GM23338 (cell line): ENCODE data around the gene MLX. TPM values are rescaled to one million over a fixed set of nuclear protein-coding genes. Genes with fewer than 3 reads are reported as not detected.

Source experiments
- ATAC-seq: fragments of 200-7000 bp; cut with Tn5 transposase; 3 replicates; pipeline ENCODE4 v1.9.1; 2020
- DNase-seq: peaks from one replicate; pipeline ENCODE4 v3.0.0-alpha.2; 2015; ENCODE audit warnings: low spot score
- H2AFZ ChIP-seq: fragments of 200-600 bp; sonication (generic); 2 replicates; pipeline ENCODE4 v1.8.0; 2016; ENCODE audit warnings: antibody characterized with exemption, mild to moderate bottlenecking, moderate library complexity
- H3F3A ChIP-seq: fragments of 200-600 bp; sonication (generic); replicated peaks from 2 replicates; pipeline ENCODE4 v1.8.0; 2017; ENCODE audit warnings: antibody characterized with exemption, mixed run types, low read depth
- H3K27ac ChIP-seq: fragments of 200-600 bp; sonication (generic); 2 replicates; pipeline ENCODE4 v1.6.1; 2016; ENCODE audit warnings: low read depth
- H3K27me3 ChIP-seq: fragments of 200-600 bp; sonication (generic); 2 replicates; pipeline ENCODE4 v1.8.0; 2016; ENCODE audit warnings: mild to moderate bottlenecking, mixed run types, moderate library complexity; ENCODE audit not compliant: insufficient read depth
- H3K36me3 ChIP-seq: fragments of 200-600 bp; sonication (generic); 2 replicates; pipeline ENCODE4 v1.8.0; 2016; ENCODE audit warnings: mild to moderate bottlenecking; ENCODE audit not compliant: insufficient read depth
- H3K4me1 ChIP-seq: fragments of 200-600 bp; sonication (generic); 2 replicates; pipeline ENCODE4 v1.8.0; 2016; ENCODE audit warnings: mild to moderate bottlenecking, moderate library complexity; ENCODE audit not compliant: insufficient read depth
- H3K4me2 ChIP-seq: fragments of 200-600 bp; sonication (generic); 2 replicates; pipeline ENCODE4 v1.7.1; 2017; ENCODE audit warnings: mixed run types
- H3K4me3 ChIP-seq: fragments of 200-600 bp; sonication (generic); 2 replicates; pipeline ENCODE4 v1.6.1; 2016; ENCODE audit warnings: mixed run types
- H3K79me2 ChIP-seq: fragments of 200-600 bp; sonication (generic); replicated peaks from 2 replicates; pipeline ENCODE4 v1.8.0; 2017; ENCODE audit warnings: mild to moderate bottlenecking; ENCODE audit not compliant: insufficient read depth
- H3K9me2 ChIP-seq: fragments of 200-600 bp; sonication (generic); 2 replicates; pipeline ENCODE4 v1.8.0; 2017; ENCODE audit not compliant: insufficient read depth
- H4K20me1 ChIP-seq: fragments of 200-600 bp; sonication (generic); replicated peaks from 2 replicates; pipeline ENCODE4 v1.8.0; 2017; ENCODE audit warnings: mild to moderate bottlenecking; ENCODE audit not compliant: insufficient read depth
- H3K27ac Mint-ChIP-seq: 2 replicates; pipeline ENCODE4 v1.8.0; 2020; ENCODE audit warnings: inconsistent platforms, mild to moderate bottlenecking, moderate library complexity, mixed read lengths
- H3K27me3 Mint-ChIP-seq: 3 replicates; pipeline ENCODE4 v1.8.0; 2022; ENCODE audit warnings: low read depth, mild to moderate bottlenecking, moderate library complexity, mixed read lengths, inconsistent platforms; ENCODE audit not compliant: insufficient read depth, poor library complexity
- H3K36me3 Mint-ChIP-seq: 3 replicates; pipeline ENCODE4 v1.8.0; 2021; ENCODE audit warnings: low read depth, mild to moderate bottlenecking, inconsistent platforms, moderate library complexity, mixed read lengths
- H3K4me1 Mint-ChIP-seq: 3 replicates; pipeline ENCODE4 v1.8.0; 2020; ENCODE audit warnings: mild to moderate bottlenecking, inconsistent platforms, mixed read lengths
- H3K4me3 Mint-ChIP-seq: 3 replicates; pipeline ENCODE4 v1.8.0; 2021; ENCODE audit warnings: moderate library complexity, mild to moderate bottlenecking, inconsistent platforms, mixed read lengths
- H3K9me3 Mint-ChIP-seq: 3 replicates; pipeline ENCODE4 v1.8.0; 2020; ENCODE audit warnings: moderate library complexity, mild to moderate bottlenecking, inconsistent platforms, mixed read lengths
- CREB1 ChIP-seq: fragments of 250-450 bp; sonication (Bioruptor Pico); IDR thresholded peaks from 2 replicates; pipeline ENCODE4 v1.5.0; 2020; ENCODE audit warnings: low read depth, mild to moderate bottlenecking, moderate library complexity
- EZH2 ChIP-seq: fragments of 200-600 bp; sonication (generic); IDR thresholded peaks from one replicate; pipeline ENCODE4 v1.8.0; 2017; ENCODE audit warnings: antibody characterized with exemption, mild to moderate bottlenecking, low read depth; ENCODE audit not compliant: unreplicated experiment
- EZH2phosphoT487 ChIP-seq: fragments of 200-600 bp; sonication (generic); IDR thresholded peaks from one replicate; pipeline ENCODE4 v1.8.1; 2018; ENCODE audit warnings: antibody characterized with exemption; ENCODE audit not compliant: unreplicated experiment
- JUNB ChIP-seq: IDR thresholded peaks from one replicate; pipeline ENCODE4 v1.6.1; 2016; ENCODE audit warnings: antibody characterized with exemption; ENCODE audit not compliant: unreplicated experiment
- NANOG ChIP-seq: IDR thresholded peaks from 2 replicates; pipeline ENCODE4 v1.6.1; 2016; ENCODE audit warnings: antibody characterized with exemption, borderline replicate concordance
- POLR2AphosphoS5 ChIP-seq: IDR thresholded peaks from 2 replicates; pipeline ENCODE4 v1.6.1; 2016; ENCODE audit warnings: antibody characterized with exemption, low read depth
- STAT1 ChIP-seq: IDR thresholded peaks from one replicate; pipeline ENCODE4 v1.6.1; 2016; ENCODE audit warnings: antibody characterized with exemption; ENCODE audit not compliant: unreplicated experiment
- ZNF114 ChIP-seq: fragments of 250-450 bp; sonication (Bioruptor Pico); IDR thresholded peaks from 2 replicates; pipeline ENCODE4 v1.5.0; 2020; ENCODE audit warnings: mild to moderate bottlenecking, moderate library complexity
- ZNF331 ChIP-seq: fragments of 250-450 bp; sonication (Bioruptor Pico); IDR thresholded peaks from 2 replicates; pipeline ENCODE4 v1.5.0; 2020; ENCODE audit warnings: low read depth, mild to moderate bottlenecking, moderate library complexity
- polyA plus RNA-seq: library from polyadenylated mRNA; unstranded; fragments of >200 nt; fragmentation: Nextera tagmentation; extraction: Ambion mirVana; gene quantifications from 2 replicates; pipeline ENCODE4 v1.2.1, GENCODE V29; 2016
- total RNA-seq: library from RNA; depleted of rRNA; stranded (reverse); fragments of >200 nt; shearing (Covaris generic); gene quantifications from 2 replicates; pipeline ENCODE4 v1.2.3, GENCODE V29; 2014
- TF ChIP-seq, protein P1 (sequence below), 2 experiments: fragments of 200-600 bp in 1 of 2; sonication (generic) in 1 of 2; conservative IDR thresholded peaks; 2 replicates each; pipeline versions ENCODE4 v1.5.1 to v1.6.1; 2016 to 2017; ENCODE audit warnings: antibody characterized with exemption in 2 of 2, low read depth in 2 of 2, mild to moderate bottlenecking in 2 of 2, moderate library complexity in 1 of 2
- TF ChIP-seq, protein P2 (sequence below): IDR thresholded peaks from 2 replicates; pipeline ENCODE4 v1.6.1; 2016; ENCODE audit warnings: antibody characterized with exemption
- TF ChIP-seq, protein P3 (sequence below): fragments of 250-450 bp; sonication (Bioruptor Pico); IDR thresholded peaks from 2 replicates; pipeline ENCODE4 v1.5.0; 2020; ENCODE audit warnings: mild to moderate bottlenecking, moderate library complexity
- TF ChIP-seq, protein P4 (sequence below): IDR thresholded peaks from one replicate; pipeline ENCODE4 v1.6.1; 2018; ENCODE audit warnings: antibody characterized with exemption; ENCODE audit not compliant: unreplicated experiment

Gene MLX
- total and polyA plus RNA-seq, 2 experiments from 2014 or later: 33.2 to 34.1 TPM

GRCh38 chr17:42559075-42559474, 7.8 kb upstream of the MLX start:
- Histone ChIP-seq H3K9me2 (no peaks in the 10 kb centered on the region), H3K79me2 (peaks cover 17% of the 10 kb centered on the region), H3K4me1 (peaks cover 16% of the 10 kb centered on the region; the same call in 1 of the 2 replicates), H3K36me3 (no peaks in the 10 kb centered on the region), H3K4me2 (no peak overlapping the region), H3F3A (peaks cover 11% of the 10 kb centered on the region), H2AFZ (no peak overlapping the region), H4K20me1 (no peaks in the 10 kb centered on the region), H3K27me3 (no peaks in the 10 kb centered on the region), H3K27ac (no peak overlapping the region), H3K4me3 (no peak overlapping the region)
- Mint-ChIP-seq H3K4me3 (no peak overlapping the region), H3K27ac (no peak overlapping the region), H3K36me3 (peaks cover 11% of the 10 kb centered on the region; the same call in 2 of the 3 replicates), H3K9me3 (no peaks in the 10 kb centered on the region), H3K27me3 (peaks cover 20% of the 10 kb centered on the region), H3K4me1 (peaks cover 26% of the 10 kb centered on the region)
- ATAC-seq (no peak), DNase-seq (no peak)
- TF ChIP-seq ZNF331 (no peak), EZH2 (no peak), ZNF114 (CRISPR knock-in tag) (no peak), JUNB (no peak), CREB1 (no peak), POLR2AphosphoS5 (no peak), EZH2phosphoT487 (no peak), STAT1 (no peak), NANOG (no peak)
- TF ChIP-seq, protein P1, sequence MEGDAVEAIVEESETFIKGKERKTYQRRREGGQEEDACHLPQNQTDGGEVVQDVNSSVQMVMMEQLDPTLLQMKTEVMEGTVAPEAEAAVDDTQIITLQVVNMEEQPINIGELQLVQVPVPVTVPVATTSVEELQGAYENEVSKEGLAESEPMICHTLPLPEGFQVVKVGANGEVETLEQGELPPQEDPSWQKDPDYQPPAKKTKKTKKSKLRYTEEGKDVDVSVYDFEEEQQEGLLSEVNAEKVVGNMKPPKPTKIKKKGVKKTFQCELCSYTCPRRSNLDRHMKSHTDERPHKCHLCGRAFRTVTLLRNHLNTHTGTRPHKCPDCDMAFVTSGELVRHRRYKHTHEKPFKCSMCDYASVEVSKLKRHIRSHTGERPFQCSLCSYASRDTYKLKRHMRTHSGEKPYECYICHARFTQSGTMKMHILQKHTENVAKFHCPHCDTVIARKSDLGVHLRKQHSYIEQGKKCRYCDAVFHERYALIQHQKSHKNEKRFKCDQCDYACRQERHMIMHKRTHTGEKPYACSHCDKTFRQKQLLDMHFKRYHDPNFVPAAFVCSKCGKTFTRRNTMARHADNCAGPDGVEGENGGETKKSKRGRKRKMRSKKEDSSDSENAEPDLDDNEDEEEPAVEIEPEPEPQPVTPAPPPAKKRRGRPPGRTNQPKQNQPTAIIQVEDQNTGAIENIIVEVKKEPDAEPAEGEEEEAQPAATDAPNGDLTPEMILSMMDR (conservative IDR thresholded peaks at IDR 0.05; ENCODE audit: low read depth in 2 of 2): no peak
- TF ChIP-seq, protein P2, sequence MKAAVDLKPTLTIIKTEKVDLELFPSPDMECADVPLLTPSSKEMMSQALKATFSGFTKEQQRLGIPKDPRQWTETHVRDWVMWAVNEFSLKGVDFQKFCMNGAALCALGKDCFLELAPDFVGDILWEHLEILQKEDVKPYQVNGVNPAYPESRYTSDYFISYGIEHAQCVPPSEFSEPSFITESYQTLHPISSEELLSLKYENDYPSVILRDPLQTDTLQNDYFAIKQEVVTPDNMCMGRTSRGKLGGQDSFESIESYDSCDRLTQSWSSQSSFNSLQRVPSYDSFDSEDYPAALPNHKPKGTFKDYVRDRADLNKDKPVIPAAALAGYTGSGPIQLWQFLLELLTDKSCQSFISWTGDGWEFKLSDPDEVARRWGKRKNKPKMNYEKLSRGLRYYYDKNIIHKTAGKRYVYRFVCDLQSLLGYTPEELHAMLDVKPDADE: no peak
- TF ChIP-seq, protein P3, sequence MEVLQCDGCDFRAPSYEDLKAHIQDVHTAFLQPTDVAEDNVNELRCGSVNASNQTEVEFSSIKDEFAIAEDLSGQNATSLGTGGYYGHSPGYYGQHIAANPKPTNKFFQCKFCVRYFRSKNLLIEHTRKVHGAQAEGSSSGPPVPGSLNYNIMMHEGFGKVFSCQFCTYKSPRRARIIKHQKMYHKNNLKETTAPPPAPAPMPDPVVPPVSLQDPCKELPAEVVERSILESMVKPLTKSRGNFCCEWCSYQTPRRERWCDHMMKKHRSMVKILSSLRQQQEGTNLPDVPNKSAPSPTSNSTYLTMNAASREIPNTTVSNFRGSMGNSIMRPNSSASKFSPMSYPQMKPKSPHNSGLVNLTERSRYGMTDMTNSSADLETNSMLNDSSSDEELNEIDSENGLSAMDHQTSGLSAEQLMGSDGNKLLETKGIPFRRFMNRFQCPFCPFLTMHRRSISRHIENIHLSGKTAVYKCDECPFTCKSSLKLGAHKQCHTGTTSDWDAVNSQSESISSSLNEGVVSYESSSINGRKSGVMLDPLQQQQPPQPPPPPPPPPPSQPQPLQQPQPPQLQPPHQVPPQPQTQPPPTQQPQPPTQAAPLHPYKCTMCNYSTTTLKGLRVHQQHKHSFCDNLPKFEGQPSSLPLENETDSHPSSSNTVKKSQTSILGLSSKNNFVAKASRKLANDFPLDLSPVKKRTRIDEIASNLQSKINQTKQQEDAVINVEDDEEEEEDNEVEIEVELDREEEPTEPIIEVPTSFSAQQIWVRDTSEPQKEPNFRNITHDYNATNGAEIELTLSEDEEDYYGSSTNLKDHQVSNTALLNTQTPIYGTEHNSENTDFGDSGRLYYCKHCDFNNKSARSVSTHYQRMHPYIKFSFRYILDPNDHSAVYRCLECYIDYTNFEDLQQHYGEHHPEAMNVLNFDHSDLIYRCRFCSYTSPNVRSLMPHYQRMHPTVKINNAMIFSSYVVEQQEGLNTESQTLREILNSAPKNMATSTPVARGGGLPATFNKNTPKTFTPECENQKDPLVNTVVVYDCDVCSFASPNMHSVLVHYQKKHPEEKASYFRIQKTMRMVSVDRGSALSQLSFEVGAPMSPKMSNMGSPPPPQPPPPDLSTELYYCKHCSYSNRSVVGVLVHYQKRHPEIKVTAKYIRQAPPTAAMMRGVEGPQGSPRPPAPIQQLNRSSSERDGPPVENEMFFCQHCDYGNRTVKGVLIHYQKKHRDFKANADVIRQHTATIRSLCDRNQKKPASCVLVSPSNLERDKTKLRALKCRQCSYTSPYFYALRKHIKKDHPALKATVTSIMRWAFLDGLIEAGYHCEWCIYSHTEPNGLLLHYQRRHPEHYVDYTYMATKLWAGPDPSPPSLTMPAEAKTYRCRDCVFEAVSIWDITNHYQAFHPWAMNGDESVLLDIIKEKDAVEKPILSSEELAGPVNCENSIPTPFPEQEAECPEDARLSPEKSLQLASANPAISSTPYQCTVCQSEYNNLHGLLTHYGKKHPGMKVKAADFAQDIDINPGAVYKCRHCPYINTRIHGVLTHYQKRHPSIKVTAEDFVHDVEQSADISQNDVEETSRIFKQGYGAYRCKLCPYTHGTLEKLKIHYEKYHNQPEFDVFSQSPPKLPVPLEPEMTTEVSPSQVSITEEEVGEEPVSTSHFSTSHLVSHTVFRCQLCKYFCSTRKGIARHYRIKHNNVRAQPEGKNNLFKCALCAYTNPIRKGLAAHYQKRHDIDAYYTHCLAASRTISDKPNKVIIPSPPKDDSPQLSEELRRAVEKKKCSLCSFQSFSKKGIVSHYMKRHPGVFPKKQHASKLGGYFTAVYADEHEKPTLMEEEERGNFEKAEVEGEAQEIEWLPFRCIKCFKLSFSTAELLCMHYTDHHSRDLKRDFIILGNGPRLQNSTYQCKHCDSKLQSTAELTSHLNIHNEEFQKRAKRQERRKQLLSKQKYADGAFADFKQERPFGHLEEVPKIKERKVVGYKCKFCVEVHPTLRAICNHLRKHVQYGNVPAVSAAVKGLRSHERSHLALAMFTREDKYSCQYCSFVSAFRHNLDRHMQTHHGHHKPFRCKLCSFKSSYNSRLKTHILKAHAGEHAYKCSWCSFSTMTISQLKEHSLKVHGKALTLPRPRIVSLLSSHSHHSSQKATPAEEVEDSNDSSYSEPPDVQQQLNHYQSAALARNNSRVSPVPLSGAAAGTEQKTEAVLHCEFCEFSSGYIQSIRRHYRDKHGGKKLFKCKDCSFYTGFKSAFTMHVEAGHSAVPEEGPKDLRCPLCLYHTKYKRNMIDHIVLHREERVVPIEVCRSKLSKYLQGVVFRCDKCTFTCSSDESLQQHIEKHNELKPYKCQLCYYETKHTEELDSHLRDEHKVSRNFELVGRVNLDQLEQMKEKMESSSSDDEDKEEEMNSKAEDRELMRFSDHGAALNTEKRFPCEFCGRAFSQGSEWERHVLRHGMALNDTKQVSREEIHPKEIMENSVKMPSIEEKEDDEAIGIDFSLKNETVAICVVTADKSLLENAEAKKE (CRISPR knock-in tag): no peak
- TF ChIP-seq, protein P4, sequence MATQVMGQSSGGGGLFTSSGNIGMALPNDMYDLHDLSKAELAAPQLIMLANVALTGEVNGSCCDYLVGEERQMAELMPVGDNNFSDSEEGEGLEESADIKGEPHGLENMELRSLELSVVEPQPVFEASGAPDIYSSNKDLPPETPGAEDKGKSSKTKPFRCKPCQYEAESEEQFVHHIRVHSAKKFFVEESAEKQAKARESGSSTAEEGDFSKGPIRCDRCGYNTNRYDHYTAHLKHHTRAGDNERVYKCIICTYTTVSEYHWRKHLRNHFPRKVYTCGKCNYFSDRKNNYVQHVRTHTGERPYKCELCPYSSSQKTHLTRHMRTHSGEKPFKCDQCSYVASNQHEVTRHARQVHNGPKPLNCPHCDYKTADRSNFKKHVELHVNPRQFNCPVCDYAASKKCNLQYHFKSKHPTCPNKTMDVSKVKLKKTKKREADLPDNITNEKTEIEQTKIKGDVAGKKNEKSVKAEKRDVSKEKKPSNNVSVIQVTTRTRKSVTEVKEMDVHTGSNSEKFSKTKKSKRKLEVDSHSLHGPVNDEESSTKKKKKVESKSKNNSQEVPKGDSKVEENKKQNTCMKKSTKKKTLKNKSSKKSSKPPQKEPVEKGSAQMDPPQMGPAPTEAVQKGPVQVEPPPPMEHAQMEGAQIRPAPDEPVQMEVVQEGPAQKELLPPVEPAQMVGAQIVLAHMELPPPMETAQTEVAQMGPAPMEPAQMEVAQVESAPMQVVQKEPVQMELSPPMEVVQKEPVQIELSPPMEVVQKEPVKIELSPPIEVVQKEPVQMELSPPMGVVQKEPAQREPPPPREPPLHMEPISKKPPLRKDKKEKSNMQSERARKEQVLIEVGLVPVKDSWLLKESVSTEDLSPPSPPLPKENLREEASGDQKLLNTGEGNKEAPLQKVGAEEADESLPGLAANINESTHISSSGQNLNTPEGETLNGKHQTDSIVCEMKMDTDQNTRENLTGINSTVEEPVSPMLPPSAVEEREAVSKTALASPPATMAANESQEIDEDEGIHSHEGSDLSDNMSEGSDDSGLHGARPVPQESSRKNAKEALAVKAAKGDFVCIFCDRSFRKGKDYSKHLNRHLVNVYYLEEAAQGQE: no peak
